SK-N-SH (cell line): ENCODE measurements around the gene APC2. TPM values are rescaled to one million over a fixed set of nuclear protein-coding genes. Genes with fewer than 3 reads are reported as not detected.
A peak's percentile ranks its signal among the peaks of the same experiment; 100 is the strongest.

Experiments used
- CTCF ChIA-PET: fragments of 300-600, 350-600 bp; formaldehyde crosslinking; extraction: SDS; loops from one replicate; lab custom pipeline; 2021; lab: Yijun Ruan, JAX
- POLR2A ChIA-PET: fragments of 350-600 bp; sonication (Branson Sonifier 250); formaldehyde crosslinking; extraction: SDS; loops from one replicate; lab custom pipeline; 2020; ENCODE audit warnings: antibody characterized with exemption, inconsistent platforms; lab: Yijun Ruan, JAX
- DNase-seq: peaks from one replicate; pipeline ENCODE4 v3.0.0; 2012
- H2AFZ ChIP-seq: fragments of 200-600 bp; sonication (generic); 2 replicates; pipeline ENCODE4 v1.8.1; 2016; ENCODE audit warnings: antibody characterized with exemption, mild to moderate bottlenecking, low read depth
- H3F3A ChIP-seq: fragments of 200-600 bp; sonication (generic); replicated peaks from 2 replicates; pipeline ENCODE3; 2016; ENCODE audit warnings: antibody characterized with exemption, mild to moderate bottlenecking; ENCODE audit not compliant: insufficient read depth
- H3K27ac ChIP-seq, 2 experiments: fragments of 200-500 bp in 1 of 2; fragments of 200-600 bp in 1 of 2; sonication (Bioruptor generic) in 1 of 2; sonication (generic), shearing (Covaris generic) in 1 of 2; 2 replicates each; pipeline versions ENCODE4 v1.5.1 to v1.6.1; 2014 to 2016; ENCODE audit warnings: low read depth in 2 of 2, inconsistent platforms in 1 of 2, low read length in 1 of 2, mild to moderate bottlenecking in 1 of 2, mixed read lengths in 1 of 2
- H3K27me3 ChIP-seq: fragments of 200-600 bp; sonication (generic), shearing (Covaris generic); 2 replicates; pipeline ENCODE4 v1.6.1; 2016; ENCODE audit warnings: mixed run types; ENCODE audit not compliant: insufficient read depth
- H3K36me3 ChIP-seq, 2 experiments: fragments of 200-500 bp in 1 of 2; fragments of 200-600 bp in 1 of 2; sonication (Bioruptor generic) in 1 of 2; sonication (generic) in 1 of 2; replicated peaks in 1 of 2; 2 replicates each; pipeline versions ENCODE3 to v1.5.1; 2014 to 2016; ENCODE audit warnings: low read length in 1 of 2, mild to moderate bottlenecking in 1 of 2; ENCODE audit not compliant: insufficient read depth in 2 of 2, control insufficient read depth in 1 of 2
- H3K4me1 ChIP-seq, 2 experiments: fragments of 200-500 bp in 1 of 2; fragments of 200-600 bp in 1 of 2; sonication (Bioruptor generic) in 1 of 2; sonication (generic), shearing (Covaris generic) in 1 of 2; 2 replicates each; pipeline versions ENCODE4 v1.5.1 to v1.6.1; 2014 to 2016; ENCODE audit warnings: low read depth in 1 of 2, low read length in 1 of 2, mixed run types in 1 of 2; ENCODE audit not compliant: insufficient read depth in 2 of 2, control insufficient read depth in 1 of 2
- H3K4me2 ChIP-seq: fragments of 200-600 bp; sonication (generic), shearing (Covaris generic); 2 replicates; pipeline ENCODE4 v1.6.1; 2017; ENCODE audit warnings: mixed run types
- H3K4me3 ChIP-seq, 2 experiments: fragments of 200-500 bp in 1 of 2; fragments of 200-600 bp in 1 of 2; sonication (Bioruptor generic) in 1 of 2; sonication (generic), shearing (Covaris generic) in 1 of 2; 2 replicates each; pipeline versions ENCODE4 v1.5.1 to v1.8.1; 2014 to 2016; ENCODE audit warnings: low read depth in 2 of 2, inconsistent platforms in 1 of 2, low read length in 1 of 2, mild to moderate bottlenecking in 1 of 2, mixed read lengths in 1 of 2, moderate library complexity in 1 of 2
- H3K79me2 ChIP-seq: fragments of 200-600 bp; sonication (generic); 2 replicates; pipeline ENCODE4 v1.8.1; 2017; ENCODE audit warnings: mild to moderate bottlenecking; ENCODE audit not compliant: insufficient read depth
- H3K9ac ChIP-seq: fragments of 200-600 bp; sonication (generic); 2 replicates; pipeline ENCODE4 v1.6.1; 2017; ENCODE audit warnings: mixed run types
- H3K9me2 ChIP-seq: fragments of 200-600 bp; sonication (generic); 2 replicates; pipeline ENCODE4 v1.6.1; 2017; ENCODE audit warnings: mixed run types
- H3K9me3 ChIP-seq: fragments of 200-600 bp; sonication (generic); 2 replicates; pipeline ENCODE4 v1.6.1; 2017; ENCODE audit warnings: mixed run types, mild to moderate bottlenecking, moderate library complexity
- H4K20me1 ChIP-seq: fragments of 200-600 bp; sonication (generic); 2 replicates; pipeline ENCODE4 v1.6.1; 2017; ENCODE audit warnings: mild to moderate bottlenecking, mixed run types; ENCODE audit not compliant: insufficient read depth
- CHD2 ChIP-seq: fragments of 150-350 bp; IDR thresholded peaks from 2 replicates; pipeline ENCODE4 v1.6.1; 2018; ENCODE audit warnings: low read length; ENCODE audit not compliant: partially characterized antibody
- EZH2phosphoT487 ChIP-seq: fragments of 200-600 bp; sonication (generic); IDR thresholded peaks from 2 replicates; pipeline ENCODE4 v1.6.1; 2017; ENCODE audit warnings: low read depth, mixed run types, mild to moderate bottlenecking, antibody characterized with exemption, moderate library complexity, borderline replicate concordance
- FOSL2 ChIP-seq: IDR thresholded peaks from 2 replicates; pipeline ENCODE4 v1.4.0; 2012; ENCODE audit warnings: low read depth, mild to moderate bottlenecking, moderate library complexity, borderline replicate concordance
- FOXJ3 ChIP-seq: sonication (generic); formaldehyde crosslinking; IDR thresholded peaks from 2 replicates; pipeline ENCODE4 v1.5.1; 2020; ENCODE audit warnings: mild to moderate bottlenecking, missing genetic modification reagents
- IRF3 ChIP-seq: fragments of 150-350 bp; IDR thresholded peaks from 2 replicates; pipeline ENCODE4 v1.6.1; 2016; ENCODE audit warnings: mild to moderate bottlenecking, low read depth, low read length
- MAX ChIP-seq: IDR thresholded peaks from 2 replicates; pipeline ENCODE4 v1.4.0; 2012; ENCODE audit warnings: low read depth
- MEF2A ChIP-seq: IDR thresholded peaks from 2 replicates; pipeline ENCODE4 v1.4.0; 2012; ENCODE audit warnings: low read depth, borderline replicate concordance
- NFIC ChIP-seq: IDR thresholded peaks from 2 replicates; pipeline ENCODE4 v1.4.0; 2012; ENCODE audit warnings: borderline replicate concordance
- NRF1 ChIP-seq: IDR thresholded peaks from 2 replicates; pipeline ENCODE4 v1.6.1; 2012; ENCODE audit warnings: low read depth, mild to moderate bottlenecking, low read length
- PBX3 ChIP-seq: IDR thresholded peaks from 2 replicates; pipeline ENCODE4; 2012
- RAD21 ChIP-seq: IDR thresholded peaks from 2 replicates; pipeline ENCODE4 v1.6.1; 2012; ENCODE audit warnings: mild to moderate bottlenecking, low read length
- REST ChIP-seq: IDR thresholded peaks from 2 replicates; pipeline ENCODE4 v1.6.1; 2012; ENCODE audit warnings: mild to moderate bottlenecking, low read depth, low read length, moderate library complexity
- RFX5 ChIP-seq: IDR thresholded peaks from 2 replicates; pipeline ENCODE4 v1.6.1; 2012; ENCODE audit warnings: mild to moderate bottlenecking, improper control_type of control experiment, low read length
- RXRA ChIP-seq: IDR thresholded peaks from 2 replicates; pipeline ENCODE4 v1.4.0; 2012; ENCODE audit warnings: low read depth, mild to moderate bottlenecking, borderline replicate concordance
- SIN3A ChIP-seq: IDR thresholded peaks from 2 replicates; pipeline ENCODE4 v1.6.1; 2012; ENCODE audit warnings: low read depth, mild to moderate bottlenecking, low read length, moderate library complexity, borderline replicate concordance
- USF1 ChIP-seq: IDR thresholded peaks from 2 replicates; pipeline ENCODE4 v1.4.0; 2012; ENCODE audit warnings: low read depth, borderline replicate concordance
- USF2 ChIP-seq: fragments of 150-350 bp; IDR thresholded peaks from 2 replicates; pipeline ENCODE4 v1.6.1; 2017; ENCODE audit warnings: antibody characterized with exemption, low read length, low read depth, borderline replicate concordance
- YY1 ChIP-seq: IDR thresholded peaks from 2 replicates; pipeline ENCODE4 v1.4.0; 2012; ENCODE audit warnings: low read depth, mild to moderate bottlenecking
- WGBS: methylation state at CpG from one replicate; pipeline ENCODE4 v1.1.6; 2017; ENCODE audit warnings: low lambda C conversion rate; 5-methylcytosine and 5-hydroxymethylcytosine counted together
- polyA plus RNA-seq, 3 experiments: library from polyadenylated mRNA; depleted of rRNA; stranded (reverse); fragments of >200 nt; gene quantifications; 2 replicates each; pipeline ENCODE4 v1.2.3, GENCODE V29; 2012

Gene APC2
- polyA plus RNA-seq, 1 of the 3 experiments (the other 2 are of a cell fraction): 1.3 TPM

- no peak for TF ChIP-seq IRF3
- TF ChIP-seq RFX5: no peak
- TF ChIP-seq RAD21: no peak
- TF ChIP-seq USF2: no peak
- TF ChIP-seq YY1: no peak
- TF ChIP-seq CHD2: no peak
- no peak for TF ChIP-seq FOXJ3
- no peak for TF ChIP-seq RXRA
- TF ChIP-seq EZH2phosphoT487: no peak
- TF ChIP-seq USF1: no peak
- no peak for TF ChIP-seq SIN3A
- TF ChIP-seq REST: no peak
- no peak for TF ChIP-seq NRF1
- no peak for TF ChIP-seq PBX3
- TF ChIP-seq MEF2A: no peak
- TF ChIP-seq NFIC: no peak
- no peak for TF ChIP-seq FOSL2
- no peak for TF ChIP-seq MAX
- Histone ChIP-seq H2AFZ (peak overlapping the region; percentile 79; the same call in 1 of the 2 replicates), H3K4me1 (peaks cover 3 to 17% of the 10 kb centered on the region in 2 experiments; a peak in 3 of 4 replicates), H3K79me2 (peaks cover 43% of the 10 kb centered on the region), H3K27ac (peak overlapping the region; percentile 23 to 81; a peak in 3 of 4 replicates), H3F3A (peaks cover 49% of the 10 kb centered on the region), H3K9ac (no peak overlapping the region), H3K4me3 (no peak overlapping the region; a peak in 1 of 4 replicates), H3K9me3 (no peaks in the 10 kb centered on the region), H3K9me2 (no peaks in the 10 kb centered on the region), H4K20me1 (peaks cover 43% of the 10 kb centered on the region), H3K27me3 (no peaks in the 10 kb centered on the region), H3K4me2 (peak overlapping the region; percentile 41; the same call in 1 of the 2 replicates), H3K36me3 (peaks cover 29 to 55% of the 10 kb centered on the region in 2 experiments)
- ChIA-PET POLR2A (no interaction called here), CTCF (interaction anchor here (0.8 to 2.0 kb wide), 8 partner anchors 8 to 121 kb away, joined by 3 to 9 read pairs (median 4); no protein-coding TSS in a partner anchor)
- no peak for DNase-seq
- 80% methylated on average over 8 of the region's 8 CpGs for WGBS
Observed at GRCh38 chr19:1437609-1438008, 12.3 kb upstream of the APC2 start.
